GM19099 (cell line): ENCODE data around the gene ABCA2.

ENCODE experiments used
- POLR2A ChIP-seq: IDR thresholded peaks from 3 replicates; pipeline ENCODE4 v1.6.1; 2011; ENCODE audit warnings: low read depth; ENCODE audit not compliant: insufficient read length; ENCODE audit errors: extremely low read depth

ABCA2 gene

GRCh38 chr9:137017791-137018497, 10.1 kb downstream of the ABCA2 start:
- TF ChIP-seq POLR2A, result no peak

GRCh38 chr9:137017071-137017470, 11.0 kb downstream of the ABCA2 start:
- no peak for TF ChIP-seq POLR2A

DNA sequence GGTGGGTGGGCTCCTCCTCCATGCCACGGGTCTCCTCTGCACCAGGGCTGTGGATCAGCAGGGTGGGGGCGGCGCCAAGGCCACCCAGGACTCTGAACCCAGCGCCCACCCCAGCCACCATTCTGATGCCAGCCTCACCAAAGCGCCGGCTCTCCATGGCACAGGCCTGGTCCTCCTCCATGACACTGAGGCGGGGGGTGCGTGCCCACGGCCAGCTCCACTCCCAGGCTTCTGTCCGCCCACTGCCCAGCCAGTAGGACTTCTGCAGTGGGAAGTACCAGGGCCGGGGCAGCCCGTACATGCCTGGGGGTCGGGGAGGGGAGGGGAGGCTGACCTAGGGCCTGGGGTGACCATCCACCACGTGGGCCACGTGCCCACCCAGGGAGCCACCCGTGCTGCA, 11.6 kb downstream of the ABCA2 start:
- TF ChIP-seq POLR2A, result no peak

- no peak for TF ChIP-seq POLR2A
These were observed 12.1 kb downstream of the ABCA2 start for GRCh38 chr9:137015976-137016375.

GRCh38 chr9:137015540-137015930, 12.5 kb downstream of the ABCA2 start:
- TF ChIP-seq POLR2A, result no peak

DNA sequence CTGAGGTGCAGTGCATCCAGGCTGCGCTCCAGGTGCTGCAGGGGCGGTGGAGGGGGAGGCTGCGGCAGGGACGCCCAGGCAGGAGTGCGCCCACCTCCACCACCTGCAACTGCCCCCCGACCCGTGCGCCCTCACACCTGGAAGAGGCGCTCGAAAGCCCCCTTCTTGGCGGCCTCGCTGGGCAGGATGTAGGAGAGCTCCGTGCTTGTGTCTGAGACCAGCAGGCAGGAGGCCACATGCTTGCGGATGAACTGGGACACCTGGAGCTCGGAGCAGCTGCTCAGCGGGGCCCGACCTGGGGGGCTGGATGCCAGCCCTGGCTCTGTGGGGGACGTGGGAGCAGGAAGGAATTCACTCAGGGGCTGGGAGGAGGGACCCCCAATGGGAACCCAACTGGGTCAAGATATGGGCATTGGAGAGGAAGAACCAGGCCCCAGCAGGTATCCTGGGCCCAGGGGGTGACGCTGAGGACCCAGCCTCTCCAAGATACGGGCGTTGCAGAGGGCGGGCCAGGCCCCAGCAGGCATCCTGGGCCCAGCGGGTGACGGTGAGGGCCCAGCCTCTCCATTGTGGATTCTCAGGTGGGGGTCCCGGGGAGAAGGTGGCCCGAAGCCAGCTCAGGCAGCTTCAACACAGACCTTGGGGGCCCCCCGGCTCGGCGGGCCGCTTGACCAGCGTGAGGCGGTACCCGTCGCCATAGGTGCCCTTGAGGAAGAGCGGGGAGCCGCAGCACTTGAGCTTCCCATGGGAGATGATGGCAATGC, 13.1 kb downstream of the ABCA2 start:
- TF ChIP-seq POLR2A, result no peak

GRCh38 chr9:137014166-137014565, 13.9 kb downstream of the ABCA2 start:
- no peak for TF ChIP-seq POLR2A

DNA sequence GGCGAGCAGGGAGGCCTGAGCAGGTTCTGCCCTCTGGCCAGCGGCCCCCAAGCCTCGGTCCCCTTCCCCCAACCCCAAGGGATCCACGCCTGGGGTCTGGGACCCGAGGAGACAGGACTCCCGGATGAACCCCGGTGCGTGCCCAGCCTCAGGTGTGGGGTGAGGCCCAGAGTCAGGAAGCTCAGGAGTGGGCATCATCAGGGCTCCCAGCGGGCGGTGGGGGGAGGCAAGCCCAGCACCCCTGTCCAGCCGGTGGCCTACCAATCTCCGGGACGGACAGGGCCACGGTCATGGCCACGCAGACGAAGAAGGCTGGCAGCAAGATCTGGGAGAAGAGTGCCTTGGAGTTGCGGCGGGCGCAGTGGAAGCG, 14.5 kb downstream of the ABCA2 start:
- TF ChIP-seq POLR2A, result no peak

DNA sequence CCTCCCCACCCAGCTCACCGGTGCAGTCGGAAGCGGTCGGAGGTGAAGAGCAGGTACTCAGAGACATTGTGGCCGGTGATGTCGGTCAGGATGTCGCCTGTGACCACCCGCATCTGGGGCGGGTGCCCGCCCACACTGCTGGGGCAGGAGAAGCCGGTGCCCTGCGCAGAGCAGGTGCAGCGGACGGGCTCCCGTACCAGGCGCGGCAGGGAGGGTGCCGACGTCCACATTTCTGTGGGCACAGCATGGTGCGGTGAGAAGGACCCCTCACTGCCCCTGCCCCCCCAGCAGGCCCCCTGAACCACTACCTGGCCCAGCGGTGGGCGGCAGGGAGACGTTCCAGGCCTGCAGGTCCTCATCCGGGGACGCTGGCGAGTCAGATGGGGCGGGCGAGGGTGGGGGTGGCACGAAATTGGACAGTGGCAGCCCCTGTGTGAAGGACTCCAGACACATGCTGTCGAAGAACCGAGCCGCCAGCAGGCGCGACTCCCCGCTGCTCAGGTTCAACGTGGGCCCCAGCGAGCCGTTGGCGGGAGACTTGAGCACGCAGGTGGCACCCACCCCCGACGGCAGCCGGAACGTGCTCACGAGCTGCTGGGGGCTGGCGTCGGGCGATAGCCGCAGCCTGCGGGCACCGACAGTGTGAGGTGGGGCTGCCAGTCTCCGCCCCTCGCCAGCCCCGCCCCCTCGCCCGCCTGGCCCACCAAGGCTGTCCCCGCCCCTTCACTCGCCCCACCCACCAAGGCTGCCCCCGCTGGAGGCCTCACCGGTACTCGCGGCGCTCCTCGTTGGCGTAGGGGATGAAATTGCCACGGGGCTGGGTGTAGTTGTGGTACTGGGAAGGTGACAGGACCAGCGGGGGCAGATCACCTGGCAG, 15.1 kb downstream of the ABCA2 start:
- TF ChIP-seq POLR2A, result no peak

DNA sequence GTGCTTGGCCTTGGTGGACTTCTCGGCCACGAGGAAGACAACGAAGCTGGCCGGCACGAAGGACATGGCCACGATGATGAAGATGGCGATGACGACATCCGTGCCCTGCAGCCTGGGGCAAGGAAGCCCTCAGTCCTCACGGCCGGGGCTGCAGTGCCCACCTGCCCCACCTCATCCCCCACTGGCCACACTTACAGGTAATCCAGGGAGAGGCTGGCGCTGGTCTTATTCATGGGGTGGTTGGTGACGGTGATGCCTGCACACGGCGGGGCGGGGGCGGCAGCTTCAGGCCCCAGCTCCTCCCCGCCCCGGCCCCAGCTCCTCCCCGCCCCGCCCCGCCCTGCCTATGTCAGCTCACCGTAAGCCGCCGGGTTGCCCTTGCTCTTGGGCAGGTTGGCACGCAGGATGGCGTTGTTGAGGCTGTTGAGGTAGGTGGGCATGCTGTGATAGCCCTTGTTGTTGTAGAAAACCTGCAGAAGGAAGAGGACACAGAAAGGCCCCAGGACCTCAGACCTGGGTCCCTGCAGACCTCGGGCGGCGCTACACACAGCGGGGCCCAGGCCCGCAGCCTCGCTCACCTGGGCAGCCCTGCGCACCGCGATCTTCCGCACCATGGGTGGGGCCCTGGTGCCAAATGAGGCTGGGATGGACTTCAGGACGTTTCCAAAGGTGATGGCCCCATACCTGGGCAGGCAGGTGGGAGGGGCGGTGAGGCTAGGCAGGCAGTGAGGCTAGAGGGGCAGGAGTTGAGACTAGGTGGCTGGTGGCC, 15.9 kb downstream of the ABCA2 start:
- TF ChIP-seq POLR2A, result no peak

DNA sequence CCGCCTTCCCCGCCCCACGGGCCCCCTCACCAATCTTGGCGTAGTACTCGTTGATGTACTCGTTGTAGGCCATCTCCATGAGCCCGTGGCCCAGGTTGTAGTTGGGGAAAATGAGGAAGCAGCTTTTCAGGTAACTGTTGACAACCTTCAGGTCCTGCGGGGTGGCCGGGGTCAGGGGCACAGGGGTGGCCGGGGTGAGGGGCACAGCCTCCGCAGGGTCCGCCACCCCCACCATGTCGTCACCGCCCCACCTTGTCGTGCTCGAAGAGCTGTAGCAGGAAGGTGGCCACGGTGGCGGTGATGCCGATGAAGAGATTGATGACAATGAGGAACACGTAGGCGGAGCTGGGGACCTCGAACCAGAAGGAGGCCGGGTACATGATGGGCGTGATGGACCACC, 16.9 kb downstream of the ABCA2 start:
- no peak for TF ChIP-seq POLR2A

DNA sequence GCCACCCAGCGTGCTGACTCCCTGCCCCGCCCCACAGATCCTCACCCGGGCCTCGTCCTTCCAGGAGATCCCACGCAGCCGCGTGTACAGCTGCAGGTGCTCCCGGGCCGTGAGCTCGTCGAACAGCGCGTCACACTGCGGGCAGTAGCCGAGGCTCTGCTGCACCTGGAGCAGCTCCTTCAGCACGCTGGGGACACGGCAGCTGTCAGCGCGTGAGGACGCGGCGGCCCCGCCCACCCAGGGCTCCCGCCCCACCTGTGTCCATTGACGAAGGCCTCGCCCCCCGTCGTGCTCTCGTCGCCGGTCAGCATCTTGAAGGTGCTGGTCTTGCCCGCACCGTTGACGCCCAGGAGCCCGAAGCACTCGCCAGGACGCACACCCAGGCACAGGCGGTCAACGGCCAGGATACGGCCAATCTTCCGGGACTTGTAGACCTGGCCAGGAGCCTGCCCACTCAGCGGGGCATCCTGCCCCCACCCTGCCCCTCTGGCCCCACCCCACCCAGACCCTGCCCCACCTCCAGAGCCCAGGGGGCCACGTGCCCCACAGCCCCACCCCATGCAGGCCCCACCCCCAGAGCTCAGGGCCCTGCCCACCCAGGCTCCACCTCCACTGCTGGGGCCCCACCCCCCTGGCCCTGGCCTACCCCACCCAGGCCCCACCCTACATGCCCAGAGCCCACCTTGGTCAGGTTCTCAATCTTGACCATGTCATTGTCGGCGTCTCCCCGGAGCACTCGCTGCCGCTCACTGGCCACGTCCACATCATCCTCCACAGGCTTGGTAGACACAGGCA, 17.9 kb downstream of the ABCA2 start:
- TF ChIP-seq POLR2A, result no peak

DNA sequence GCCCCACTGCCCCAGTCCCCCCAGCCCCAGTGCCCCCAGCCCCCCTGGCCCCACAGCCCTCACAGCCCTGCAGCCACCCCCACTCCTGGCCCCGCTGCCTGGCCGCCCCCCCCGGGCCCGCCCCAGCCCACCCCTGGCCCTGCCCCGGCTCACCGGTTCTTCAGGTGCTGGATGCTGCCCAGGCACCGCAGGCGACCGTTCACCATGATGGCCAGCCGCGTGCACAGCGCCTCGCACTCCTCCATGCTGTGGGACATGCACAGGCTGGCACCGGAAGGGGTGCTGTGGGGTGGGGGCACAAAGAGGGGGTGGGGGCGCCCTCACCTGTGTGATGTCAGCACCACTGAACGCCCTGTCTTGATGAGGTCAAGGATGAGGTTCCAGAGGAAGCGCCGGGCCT, 18.8 kb downstream of the ABCA2 start:
- TF ChIP-seq POLR2A, result no peak

DNA sequence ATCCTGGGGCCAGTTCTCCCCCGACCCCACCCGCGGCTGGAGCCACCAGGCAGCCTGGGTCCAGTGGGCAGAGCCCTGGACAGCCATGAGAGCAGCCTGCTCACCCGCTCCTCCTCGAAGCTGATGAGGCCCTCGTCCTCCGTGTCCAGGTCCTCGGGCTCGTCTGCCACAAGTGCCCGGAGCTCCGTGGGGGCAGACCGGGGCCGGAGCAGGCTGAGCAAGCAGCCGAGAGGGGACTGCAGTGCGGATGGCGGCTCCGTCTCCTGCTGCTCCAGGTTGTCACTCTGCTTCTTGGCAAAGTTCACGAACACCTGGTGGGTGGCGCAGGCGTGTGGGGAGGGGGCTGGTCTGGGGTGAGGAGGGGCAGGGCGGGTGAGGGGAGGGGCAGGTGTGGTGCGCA, 19.7 kb downstream of the ABCA2 start:
- TF ChIP-seq POLR2A, result no peak
